ENCODE results near the gene DNAI2.

Gene DNAI2

GRCh38 chr17:74283371-74283673 is 9.3 kb downstream of the DNAI2 start:
- no peak overlapping the region for H3K27ac ChIP-seq (ENCODE audit: low read depth in 2 of 2, low read length in 2 of 2)
- no peaks in the 10 kb centered on the region for H3K4me1 ChIP-seq (ENCODE audit: control insufficient read depth in 2 of 2, insufficient read depth in 2 of 2, low read length in 2 of 2)
- H3K4me3 ChIP-seq (ENCODE audit: low read length in 2 of 2), result no peak overlapping the region
- H3K9me3 ChIP-seq (ENCODE audit: control insufficient read depth in 2 of 2, low read length in 2 of 2), result no peaks in the 10 kb centered on the region
- H3K27me3 ChIP-seq (ENCODE audit: control insufficient read depth in 2 of 2, insufficient read depth in 2 of 2, low read length in 2 of 2), result peaks cover 2 to 4% of the 10 kb centered on the region in 2 donors
- no peaks in the 10 kb centered on the region for H3K36me3 ChIP-seq (ENCODE audit: control insufficient read depth in 2 of 2, insufficient read depth in 2 of 2, low read length in 2 of 2)
- H3K9ac ChIP-seq (ENCODE audit: low read depth in 1 of 2, low read length in 2 of 2), result no peak overlapping the region

GRCh38 chr17:74287031-74287602 is 13.1 kb downstream of the DNAI2 start:
- Histone ChIP-seq H3K27me3 (ENCODE audit: control insufficient read depth in 2 of 2, insufficient read depth in 2 of 2, low read length in 2 of 2) (peaks cover 2 to 4% of the 10 kb centered on the region in 2 donors), H3K4me1 (ENCODE audit: control insufficient read depth in 2 of 2, insufficient read depth in 2 of 2, low read length in 2 of 2) (no peaks in the 10 kb centered on the region), H3K27ac (ENCODE audit: low read depth in 2 of 2, low read length in 2 of 2) (no peak overlapping the region), H3K36me3 (ENCODE audit: control insufficient read depth in 2 of 2, insufficient read depth in 2 of 2, low read length in 2 of 2) (no peaks in the 10 kb centered on the region), H3K4me3 (ENCODE audit: low read length in 2 of 2) (no peak overlapping the region), H3K9me3 (ENCODE audit: control insufficient read depth in 2 of 2, low read length in 2 of 2) (no peaks in the 10 kb centered on the region), H3K9ac (ENCODE audit: low read depth in 1 of 2, low read length in 2 of 2) (no peak overlapping the region)

GRCh38 chr17:74288785-74289184 is 14.8 kb downstream of the DNAI2 start:
- H3K9ac ChIP-seq (ENCODE audit: low read depth in 1 of 2, low read length in 2 of 2), result no peak overlapping the region
- no peak overlapping the region for H3K4me3 ChIP-seq (ENCODE audit: low read length in 2 of 2)
- H3K27ac ChIP-seq (ENCODE audit: low read depth in 2 of 2, low read length in 2 of 2), result no peak overlapping the region
- peaks cover 2 to 4% of the 10 kb centered on the region in 2 donors for H3K27me3 ChIP-seq (ENCODE audit: control insufficient read depth in 2 of 2, insufficient read depth in 2 of 2, low read length in 2 of 2)
- no peaks in the 10 kb centered on the region for H3K4me1 ChIP-seq (ENCODE audit: control insufficient read depth in 2 of 2, insufficient read depth in 2 of 2, low read length in 2 of 2)
- no peaks in the 10 kb centered on the region for H3K36me3 ChIP-seq (ENCODE audit: control insufficient read depth in 2 of 2, insufficient read depth in 2 of 2, low read length in 2 of 2)
- no peaks in the 10 kb centered on the region for H3K9me3 ChIP-seq (ENCODE audit: control insufficient read depth in 2 of 2, low read length in 2 of 2)

- no peaks in the 10 kb centered on the region for H3K36me3 ChIP-seq (ENCODE audit: control insufficient read depth in 2 of 2, insufficient read depth in 2 of 2, low read length in 2 of 2)
- no peaks in the 10 kb centered on the region for H3K9me3 ChIP-seq (ENCODE audit: control insufficient read depth in 2 of 2, low read length in 2 of 2)
- H3K27ac ChIP-seq (ENCODE audit: low read depth in 2 of 2, low read length in 2 of 2), result no peak overlapping the region
- H3K4me1 ChIP-seq (ENCODE audit: control insufficient read depth in 2 of 2, insufficient read depth in 2 of 2, low read length in 2 of 2), result no peaks in the 10 kb centered on the region
- no peak overlapping the region for H3K4me3 ChIP-seq (ENCODE audit: low read length in 2 of 2)
- no peak overlapping the region for H3K9ac ChIP-seq (ENCODE audit: low read depth in 1 of 2, low read length in 2 of 2)
- peaks cover 2 to 4% of the 10 kb centered on the region in 2 donors for H3K27me3 ChIP-seq (ENCODE audit: control insufficient read depth in 2 of 2, insufficient read depth in 2 of 2, low read length in 2 of 2)
Measured at GRCh38 chr17:74289688-74290087, 15.7 kb downstream of the DNAI2 start.

GRCh38 chr17:74290340-74290739 is 16.3 kb downstream of the DNAI2 start:
- Histone ChIP-seq H3K4me3 (ENCODE audit: low read length in 2 of 2) (no peak overlapping the region), H3K4me1 (ENCODE audit: control insufficient read depth in 2 of 2, insufficient read depth in 2 of 2, low read length in 2 of 2) (no peaks in the 10 kb centered on the region), H3K36me3 (ENCODE audit: control insufficient read depth in 2 of 2, insufficient read depth in 2 of 2, low read length in 2 of 2) (no peaks in the 10 kb centered on the region), H3K27ac (ENCODE audit: low read depth in 2 of 2, low read length in 2 of 2) (no peak overlapping the region), H3K9me3 (ENCODE audit: control insufficient read depth in 2 of 2, low read length in 2 of 2) (no peaks in the 10 kb centered on the region), H3K9ac (ENCODE audit: low read depth in 1 of 2, low read length in 2 of 2) (no peak overlapping the region), H3K27me3 (ENCODE audit: control insufficient read depth in 2 of 2, insufficient read depth in 2 of 2, low read length in 2 of 2) (no peaks in the 10 kb centered on the region)

GRCh38 chr17:74292495-74292894 is 18.5 kb downstream of the DNAI2 start:
- Histone ChIP-seq H3K4me1 (ENCODE audit: control insufficient read depth in 2 of 2, insufficient read depth in 2 of 2, low read length in 2 of 2) (no peaks in the 10 kb centered on the region), H3K4me3 (ENCODE audit: low read length in 2 of 2) (no peak overlapping the region), H3K36me3 (ENCODE audit: control insufficient read depth in 2 of 2, insufficient read depth in 2 of 2, low read length in 2 of 2) (no peaks in the 10 kb centered on the region), H3K27ac (ENCODE audit: low read depth in 2 of 2, low read length in 2 of 2) (no peak overlapping the region), H3K9me3 (ENCODE audit: control insufficient read depth in 2 of 2, low read length in 2 of 2) (no peaks in the 10 kb centered on the region), H3K27me3 (ENCODE audit: control insufficient read depth in 2 of 2, insufficient read depth in 2 of 2, low read length in 2 of 2) (no peaks in the 10 kb centered on the region), H3K9ac (ENCODE audit: low read depth in 1 of 2, low read length in 2 of 2) (no peak overlapping the region)

GRCh38 chr17:74295625-74296547 is 21.9 kb downstream of the DNAI2 start:
- no peak overlapping the region for H3K27ac ChIP-seq (ENCODE audit: low read depth in 2 of 2, low read length in 2 of 2)
- H3K36me3 ChIP-seq (ENCODE audit: control insufficient read depth in 2 of 2, insufficient read depth in 2 of 2, low read length in 2 of 2), result no peaks in the 10 kb centered on the region
- H3K9me3 ChIP-seq (ENCODE audit: control insufficient read depth in 2 of 2, low read length in 2 of 2), result no peaks in the 10 kb centered on the region
- H3K9ac ChIP-seq (ENCODE audit: low read depth in 1 of 2, low read length in 2 of 2), result no peak overlapping the region
- no peak overlapping the region for H3K4me3 ChIP-seq (ENCODE audit: low read length in 2 of 2)
- peaks cover 0 to 2% of the 10 kb centered on the region in 2 donors for H3K27me3 ChIP-seq (ENCODE audit: control insufficient read depth in 2 of 2, insufficient read depth in 2 of 2, low read length in 2 of 2)
- no peaks in the 10 kb centered on the region for H3K4me1 ChIP-seq (ENCODE audit: control insufficient read depth in 2 of 2, insufficient read depth in 2 of 2, low read length in 2 of 2)

- Histone ChIP-seq H3K36me3 (ENCODE audit: control insufficient read depth in 2 of 2, insufficient read depth in 2 of 2, low read length in 2 of 2) (no peaks in the 10 kb centered on the region), H3K4me1 (ENCODE audit: control insufficient read depth in 2 of 2, insufficient read depth in 2 of 2, low read length in 2 of 2) (no peaks in the 10 kb centered on the region), H3K4me3 (ENCODE audit: low read length in 2 of 2) (no peak overlapping the region), H3K9ac (ENCODE audit: low read depth in 1 of 2, low read length in 2 of 2) (no peak overlapping the region), H3K27ac (ENCODE audit: low read depth in 2 of 2, low read length in 2 of 2) (no peak overlapping the region), H3K27me3 (ENCODE audit: control insufficient read depth in 2 of 2, insufficient read depth in 2 of 2, low read length in 2 of 2) (peaks cover 0 to 2% of the 10 kb centered on the region in 2 donors), H3K9me3 (ENCODE audit: control insufficient read depth in 2 of 2, low read length in 2 of 2) (no peaks in the 10 kb centered on the region)
Measured at GRCh38 chr17:74296548-74296936, 22.5 kb downstream of the DNAI2 start.

- Histone ChIP-seq H3K4me1 (ENCODE audit: control insufficient read depth in 2 of 2, insufficient read depth in 2 of 2, low read length in 2 of 2) (no peaks in the 10 kb centered on the region), H3K9ac (ENCODE audit: low read depth in 1 of 2, low read length in 2 of 2) (no peak overlapping the region), H3K36me3 (ENCODE audit: control insufficient read depth in 2 of 2, insufficient read depth in 2 of 2, low read length in 2 of 2) (no peaks in the 10 kb centered on the region), H3K4me3 (ENCODE audit: low read length in 2 of 2) (no peak overlapping the region), H3K27me3 (ENCODE audit: control insufficient read depth in 2 of 2, insufficient read depth in 2 of 2, low read length in 2 of 2) (peaks cover 0 to 2% of the 10 kb centered on the region in 2 donors), H3K9me3 (ENCODE audit: control insufficient read depth in 2 of 2, low read length in 2 of 2) (no peaks in the 10 kb centered on the region), H3K27ac (ENCODE audit: low read depth in 2 of 2, low read length in 2 of 2) (no peak overlapping the region)
Measured at GRCh38 chr17:74297941-74298340, 23.9 kb downstream of the DNAI2 start.

GRCh38 chr17:74298778-74299177 is 24.7 kb downstream of the DNAI2 start:
- Histone ChIP-seq H3K27ac (ENCODE audit: low read depth in 2 of 2, low read length in 2 of 2) (no peak overlapping the region), H3K36me3 (ENCODE audit: control insufficient read depth in 2 of 2, insufficient read depth in 2 of 2, low read length in 2 of 2) (no peaks in the 10 kb centered on the region), H3K4me3 (ENCODE audit: low read length in 2 of 2) (no peak overlapping the region), H3K9ac (ENCODE audit: low read depth in 1 of 2, low read length in 2 of 2) (no peak overlapping the region), H3K27me3 (ENCODE audit: control insufficient read depth in 2 of 2, insufficient read depth in 2 of 2, low read length in 2 of 2) (peaks cover 0 to 2% of the 10 kb centered on the region in 2 donors), H3K9me3 (ENCODE audit: control insufficient read depth in 2 of 2, low read length in 2 of 2) (no peaks in the 10 kb centered on the region), H3K4me1 (ENCODE audit: control insufficient read depth in 2 of 2, insufficient read depth in 2 of 2, low read length in 2 of 2) (no peaks in the 10 kb centered on the region)
